DOHH2 (cell line): ENCODE results near the gene ENO2.

ENCODE experiments used
- EZH2phosphoT487 ChIP-seq: fragments of 200-600 bp; sonication (generic); IDR thresholded peaks from 2 replicates; pipeline ENCODE4 v1.6.1; 2017; ENCODE audit warnings: borderline replicate concordance, mild to moderate bottlenecking, antibody characterized with exemption, low read length, moderate library complexity, mixed read lengths
- TF ChIP-seq, protein P1 (sequence below): fragments of 200-600 bp; sonication (generic); IDR thresholded peaks from one replicate; pipeline ENCODE4 v1.5.1; 2014; ENCODE audit warnings: antibody characterized with exemption, mild to moderate bottlenecking, low read depth, low read length; ENCODE audit not compliant: poor library complexity, severe bottlenecking

DNA sequence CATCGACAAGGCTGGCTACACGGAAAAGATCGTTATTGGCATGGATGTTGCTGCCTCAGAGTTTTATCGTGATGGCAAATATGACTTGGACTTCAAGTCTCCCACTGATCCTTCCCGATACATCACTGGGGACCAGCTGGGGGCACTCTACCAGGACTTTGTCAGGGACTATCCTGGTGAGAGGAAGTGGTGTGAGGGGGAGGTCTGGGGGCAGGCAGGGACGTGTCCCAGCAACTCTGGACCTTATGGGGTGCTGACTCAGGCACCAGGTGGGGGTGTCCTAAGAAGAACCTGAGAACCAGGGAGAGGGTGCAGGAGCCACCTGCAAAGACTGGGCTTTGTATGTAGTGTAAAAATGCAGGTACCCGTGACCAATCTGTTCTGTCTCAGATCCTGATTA lies 5.2 kb downstream of the ENO2 start:
- TF ChIP-seq, protein P1, sequence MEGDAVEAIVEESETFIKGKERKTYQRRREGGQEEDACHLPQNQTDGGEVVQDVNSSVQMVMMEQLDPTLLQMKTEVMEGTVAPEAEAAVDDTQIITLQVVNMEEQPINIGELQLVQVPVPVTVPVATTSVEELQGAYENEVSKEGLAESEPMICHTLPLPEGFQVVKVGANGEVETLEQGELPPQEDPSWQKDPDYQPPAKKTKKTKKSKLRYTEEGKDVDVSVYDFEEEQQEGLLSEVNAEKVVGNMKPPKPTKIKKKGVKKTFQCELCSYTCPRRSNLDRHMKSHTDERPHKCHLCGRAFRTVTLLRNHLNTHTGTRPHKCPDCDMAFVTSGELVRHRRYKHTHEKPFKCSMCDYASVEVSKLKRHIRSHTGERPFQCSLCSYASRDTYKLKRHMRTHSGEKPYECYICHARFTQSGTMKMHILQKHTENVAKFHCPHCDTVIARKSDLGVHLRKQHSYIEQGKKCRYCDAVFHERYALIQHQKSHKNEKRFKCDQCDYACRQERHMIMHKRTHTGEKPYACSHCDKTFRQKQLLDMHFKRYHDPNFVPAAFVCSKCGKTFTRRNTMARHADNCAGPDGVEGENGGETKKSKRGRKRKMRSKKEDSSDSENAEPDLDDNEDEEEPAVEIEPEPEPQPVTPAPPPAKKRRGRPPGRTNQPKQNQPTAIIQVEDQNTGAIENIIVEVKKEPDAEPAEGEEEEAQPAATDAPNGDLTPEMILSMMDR = no peak
- no peak for TF ChIP-seq EZH2phosphoT487
